ENCODE data around the gene ZNF536.

ZNF536 gene

GRCh38 chr19:30498707-30499106, 126.5 kb downstream of the ZNF536 start:
- TF ChIP-seq CTCF (IDR thresholded peaks at IDR 0.05; ENCODE audit: insufficient read depth, missing control alignments) = no peak
- FAIRE-seq (no peak), DNase-seq (ENCODE audit: insufficient read length, low spot score) (no peak)

- FAIRE-seq (no peak), DNase-seq (ENCODE audit: insufficient read length, low spot score) (no peak)
- no peak for TF ChIP-seq CTCF (IDR thresholded peaks at IDR 0.05; ENCODE audit: insufficient read depth, missing control alignments)
Observed at GRCh38 chr19:30504272-30504671, 132.1 kb downstream of the ZNF536 start.

GRCh38 chr19:30512176-30513081, 140.2 kb downstream of the ZNF536 start:
- no peak for DNase-seq (ENCODE audit: insufficient read length, low spot score)
- FAIRE-seq = no peak
- no peak for TF ChIP-seq CTCF (IDR thresholded peaks at IDR 0.05; ENCODE audit: insufficient read depth, missing control alignments)

GRCh38 chr19:30513082-30513411, 140.9 kb downstream of the ZNF536 start:
- DNase-seq (ENCODE audit: insufficient read length, low spot score) = no peak
- no peak for TF ChIP-seq CTCF (IDR thresholded peaks at IDR 0.05; ENCODE audit: insufficient read depth, missing control alignments)
- FAIRE-seq = no peak

GRCh38 chr19:30516111-30516510, 143.9 kb downstream of the ZNF536 start:
- TF ChIP-seq CTCF (IDR thresholded peaks at IDR 0.05; ENCODE audit: insufficient read depth, missing control alignments) = no peak
- no peak for DNase-seq (ENCODE audit: insufficient read length, low spot score)
- FAIRE-seq = no peak

GRCh38 chr19:30516531-30516930, 144.3 kb downstream of the ZNF536 start:
- no peak for TF ChIP-seq CTCF (IDR thresholded peaks at IDR 0.05; ENCODE audit: insufficient read depth, missing control alignments)
- DNase-seq (ENCODE audit: insufficient read length, low spot score) (no peak), FAIRE-seq (no peak)

GRCh38 chr19:30518965-30519606, 146.9 kb downstream of the ZNF536 start:
- no peak for FAIRE-seq
- DNase-seq (ENCODE audit: insufficient read length, low spot score) = no peak
- no peak for TF ChIP-seq CTCF (IDR thresholded peaks at IDR 0.05; ENCODE audit: insufficient read depth, missing control alignments)

Data from D721Med (cell line).